Measurements from ENCODE around the gene TMC1. TPM values are rescaled to one million over a fixed set of nuclear protein-coding genes. Genes with fewer than 3 reads are reported as not detected.

TMC1 gene
- total RNA-seq, 4 donors from 2014 or later = 0.30 to 2.3 (median 0.44) TPM; not detected in 1

- DNase-seq (ENCODE audit: low spot score in 2 of 2) = no peak
- Histone ChIP-seq H3K27ac (no peak overlapping the region), H3K27me3 (no peaks in the 10 kb centered on the region), H3K4me1 (no peaks in the 10 kb centered on the region), H3K9me3 (no peaks in the 10 kb centered on the region), H3K4me3 (no peak overlapping the region), H3K36me3 (no peaks in the 10 kb centered on the region)
- no peak for TF ChIP-seq EP300 (IDR thresholded peaks at IDR 0.05)
- TF ChIP-seq POLR2A (IDR thresholded peaks at IDR 0.05) = no peak
- TF ChIP-seq, protein P1, sequence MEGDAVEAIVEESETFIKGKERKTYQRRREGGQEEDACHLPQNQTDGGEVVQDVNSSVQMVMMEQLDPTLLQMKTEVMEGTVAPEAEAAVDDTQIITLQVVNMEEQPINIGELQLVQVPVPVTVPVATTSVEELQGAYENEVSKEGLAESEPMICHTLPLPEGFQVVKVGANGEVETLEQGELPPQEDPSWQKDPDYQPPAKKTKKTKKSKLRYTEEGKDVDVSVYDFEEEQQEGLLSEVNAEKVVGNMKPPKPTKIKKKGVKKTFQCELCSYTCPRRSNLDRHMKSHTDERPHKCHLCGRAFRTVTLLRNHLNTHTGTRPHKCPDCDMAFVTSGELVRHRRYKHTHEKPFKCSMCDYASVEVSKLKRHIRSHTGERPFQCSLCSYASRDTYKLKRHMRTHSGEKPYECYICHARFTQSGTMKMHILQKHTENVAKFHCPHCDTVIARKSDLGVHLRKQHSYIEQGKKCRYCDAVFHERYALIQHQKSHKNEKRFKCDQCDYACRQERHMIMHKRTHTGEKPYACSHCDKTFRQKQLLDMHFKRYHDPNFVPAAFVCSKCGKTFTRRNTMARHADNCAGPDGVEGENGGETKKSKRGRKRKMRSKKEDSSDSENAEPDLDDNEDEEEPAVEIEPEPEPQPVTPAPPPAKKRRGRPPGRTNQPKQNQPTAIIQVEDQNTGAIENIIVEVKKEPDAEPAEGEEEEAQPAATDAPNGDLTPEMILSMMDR (IDR thresholded peaks at IDR 0.05) = no peak
- WGBS, 2 donors = 84 to 88% methylated on average over 4 of the region's 4 CpGs
Measured at GRCh38 chr9:72703574-72703973, 182.2 kb downstream of the TMC1 start.

DNA sequence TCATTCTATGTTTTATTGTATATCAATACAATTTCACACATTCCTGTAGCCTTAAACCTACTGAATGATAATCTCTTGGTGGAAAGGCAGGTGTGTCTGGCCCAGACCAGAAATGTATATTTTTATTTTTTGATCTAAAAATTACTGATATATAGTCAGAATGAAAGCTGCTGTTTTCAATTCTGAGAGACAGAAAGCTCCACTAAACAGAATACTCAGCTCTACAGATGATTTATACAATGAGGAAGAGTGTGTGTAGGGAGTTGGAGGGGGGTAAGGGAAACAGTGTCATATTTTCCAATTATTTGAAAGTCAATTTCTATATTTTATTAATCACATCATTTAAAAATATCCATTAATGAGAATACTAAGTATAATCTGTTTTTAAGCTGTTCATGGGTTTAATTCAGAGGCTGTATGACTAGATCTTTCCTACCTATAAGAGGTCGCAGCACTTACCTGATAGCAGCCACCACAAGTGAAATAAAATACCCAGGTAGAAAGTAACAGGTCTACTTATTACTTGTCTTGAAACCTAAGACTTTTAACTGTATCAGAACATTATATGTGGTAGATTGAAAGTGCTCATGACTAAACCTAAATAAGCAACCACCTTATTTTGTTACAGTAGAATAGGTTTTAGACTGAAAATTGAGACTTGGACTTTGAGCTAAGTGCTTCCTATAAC lies 183.4 kb downstream of the TMC1 start:
- Histone ChIP-seq H3K27me3 (no peaks in the 10 kb centered on the region), H3K36me3 (no peaks in the 10 kb centered on the region), H3K9me3 (no peaks in the 10 kb centered on the region), H3K4me3 (no peak overlapping the region), H3K27ac (no peak overlapping the region), H3K4me1 (no peaks in the 10 kb centered on the region)
- no peak for DNase-seq (ENCODE audit: low spot score in 2 of 2)
- 100% methylated on average over 1 of the region's 1 CpG for WGBS, 2 donors
- TF ChIP-seq POLR2A (IDR thresholded peaks at IDR 0.05) (no peak), EP300 (IDR thresholded peaks at IDR 0.05) (no peak)
- TF ChIP-seq, protein P1 (IDR thresholded peaks at IDR 0.05) = no peak

DNA sequence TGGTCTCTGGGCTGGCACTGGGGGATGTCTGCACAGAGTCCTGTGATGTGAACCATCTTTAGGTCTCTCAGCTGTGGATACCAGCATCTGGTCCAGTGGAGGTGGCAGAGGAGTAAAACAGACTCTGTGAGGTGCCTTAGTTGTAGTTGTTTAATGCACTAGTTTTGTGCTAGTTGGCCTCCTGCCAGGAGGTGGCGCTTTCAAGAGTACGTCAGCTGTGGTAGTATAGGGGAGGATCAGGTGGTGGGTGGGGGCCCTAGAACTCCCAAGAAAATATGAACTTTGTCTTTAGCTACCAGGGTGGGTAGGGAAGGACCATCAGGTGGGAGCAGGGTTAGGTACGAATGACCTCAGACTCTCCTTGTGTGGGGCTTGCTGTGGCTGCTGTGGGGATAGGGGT lies 197.1 kb downstream of the TMC1 start:
- 88 to 94% methylated on average over 3 of the region's 3 CpGs for WGBS, 2 donors
- Histone ChIP-seq H3K27me3 (no peaks in the 10 kb centered on the region), H3K9me3 (no peaks in the 10 kb centered on the region), H3K4me3 (no peak overlapping the region), H3K36me3 (no peaks in the 10 kb centered on the region), H3K27ac (no peak overlapping the region), H3K4me1 (no peaks in the 10 kb centered on the region)
- no peak for DNase-seq (ENCODE audit: low spot score in 2 of 2)
- TF ChIP-seq, protein P1 (IDR thresholded peaks at IDR 0.05) = no peak
- TF ChIP-seq EP300 (IDR thresholded peaks at IDR 0.05) (no peak), POLR2A (IDR thresholded peaks at IDR 0.05) (no peak)

DNA sequence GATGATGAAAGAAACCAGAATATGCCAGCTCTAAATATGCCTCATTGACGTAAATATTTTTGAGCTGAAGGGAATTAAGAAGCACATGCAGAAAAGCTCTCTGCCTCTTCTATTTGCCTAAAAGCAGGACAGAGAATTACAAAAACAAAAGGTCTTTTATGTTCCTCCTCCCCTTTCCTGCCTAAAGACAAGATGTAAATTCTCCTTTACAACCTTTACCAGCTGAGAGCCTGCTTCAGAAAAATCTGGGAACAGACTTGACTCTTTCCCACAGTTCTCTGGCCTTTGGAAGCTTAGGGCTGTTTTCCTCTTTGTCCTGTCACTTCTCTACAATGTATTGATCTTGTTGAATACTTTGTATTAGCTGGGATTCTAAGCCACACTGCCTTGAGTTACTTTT lies 199.7 kb downstream of the TMC1 start:
- Histone ChIP-seq H3K9me3 (no peaks in the 10 kb centered on the region), H3K36me3 (no peaks in the 10 kb centered on the region), H3K4me1 (no peaks in the 10 kb centered on the region), H3K4me3 (no peak overlapping the region), H3K27ac (no peak overlapping the region), H3K27me3 (no peaks in the 10 kb centered on the region)
- 65 to 72% methylated on average over 1 of the region's 1 CpG for WGBS, 2 donors
- DNase-seq (ENCODE audit: low spot score in 2 of 2) = no peak
- TF ChIP-seq, protein P1 (IDR thresholded peaks at IDR 0.05) = no peak
- TF ChIP-seq EP300 (IDR thresholded peaks at IDR 0.05) (no peak), POLR2A (IDR thresholded peaks at IDR 0.05) (no peak)

DNA sequence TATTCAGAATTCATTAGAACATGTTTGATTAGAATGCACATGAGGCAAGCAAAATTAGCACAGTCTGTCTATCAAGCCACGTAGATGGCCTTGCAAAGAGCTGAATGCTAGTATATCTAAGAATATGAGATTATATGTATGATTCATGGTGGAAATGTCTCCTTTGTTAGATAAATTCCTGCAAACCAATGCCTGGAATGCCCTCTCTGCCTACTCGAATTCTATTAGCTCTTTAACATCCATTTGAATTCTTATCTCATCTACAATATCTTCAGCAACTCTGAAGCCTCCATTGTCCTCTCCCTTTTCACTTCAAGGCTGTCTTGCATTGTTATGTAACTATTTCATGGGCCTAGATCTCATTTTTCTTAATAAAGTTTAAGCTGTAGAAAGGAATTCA lies 205.5 kb downstream of the TMC1 start:
- TF ChIP-seq EP300 (IDR thresholded peaks at IDR 0.05) = no peak
- no peak for TF ChIP-seq POLR2A (IDR thresholded peaks at IDR 0.05)
- TF ChIP-seq, protein P1 (IDR thresholded peaks at IDR 0.05) = no peak

More for the DNA sequence above, 205.5 kb downstream of the TMC1 start:
- no peak for DNase-seq (ENCODE audit: low spot score in 2 of 2)
- Histone ChIP-seq H3K27me3 (no peaks in the 10 kb centered on the region), H3K36me3 (no peaks in the 10 kb centered on the region), H3K4me3 (no peak overlapping the region), H3K27ac (no peak overlapping the region), H3K4me1 (no peaks in the 10 kb centered on the region), H3K9me3 (no peaks in the 10 kb centered on the region)
- 31 to 45% methylated on average over 2 of the region's 2 CpGs for WGBS, 2 donors

Data from tibial nerve (tissue), 4 donors.